Immature natural killer cell (primary cell): ENCODE data around the gene GABRG2. TPM values are rescaled to one million over a fixed set of nuclear protein-coding genes. Genes with fewer than 3 reads are reported as not detected.

Source experiments
- polyA plus RNA-seq, 3 donors: library from polyadenylated mRNA; unstranded; fragments of 300-500 nt; fragmentation: Illumina TruSeq; gene quantifications; one replicate each; pipeline ENCODE4 v1.2.3, GENCODE V29; 2021

GABRG2 gene
- polyA plus RNA-seq, 3 donors from 2014 or later = not detected

Other genes with a start within 250 kb of the GABRG2 start
- not detected for gene GABRA1, start 219.7 kb upstream of the GABRG2 start, polyA plus RNA-seq